Measurements from ENCODE around the gene CLDN15. TPM values are rescaled to one million over a fixed set of nuclear protein-coding genes. Genes with fewer than 3 reads are reported as not detected.
A peak's percentile ranks its signal among the peaks of the same experiment; 100 is the strongest.

Gene CLDN15
- polyA plus RNA-seq, 6 donors from 2014 or later, result 0.28 to 2.0 (median 0.80) TPM; not detected in 1

DNA sequence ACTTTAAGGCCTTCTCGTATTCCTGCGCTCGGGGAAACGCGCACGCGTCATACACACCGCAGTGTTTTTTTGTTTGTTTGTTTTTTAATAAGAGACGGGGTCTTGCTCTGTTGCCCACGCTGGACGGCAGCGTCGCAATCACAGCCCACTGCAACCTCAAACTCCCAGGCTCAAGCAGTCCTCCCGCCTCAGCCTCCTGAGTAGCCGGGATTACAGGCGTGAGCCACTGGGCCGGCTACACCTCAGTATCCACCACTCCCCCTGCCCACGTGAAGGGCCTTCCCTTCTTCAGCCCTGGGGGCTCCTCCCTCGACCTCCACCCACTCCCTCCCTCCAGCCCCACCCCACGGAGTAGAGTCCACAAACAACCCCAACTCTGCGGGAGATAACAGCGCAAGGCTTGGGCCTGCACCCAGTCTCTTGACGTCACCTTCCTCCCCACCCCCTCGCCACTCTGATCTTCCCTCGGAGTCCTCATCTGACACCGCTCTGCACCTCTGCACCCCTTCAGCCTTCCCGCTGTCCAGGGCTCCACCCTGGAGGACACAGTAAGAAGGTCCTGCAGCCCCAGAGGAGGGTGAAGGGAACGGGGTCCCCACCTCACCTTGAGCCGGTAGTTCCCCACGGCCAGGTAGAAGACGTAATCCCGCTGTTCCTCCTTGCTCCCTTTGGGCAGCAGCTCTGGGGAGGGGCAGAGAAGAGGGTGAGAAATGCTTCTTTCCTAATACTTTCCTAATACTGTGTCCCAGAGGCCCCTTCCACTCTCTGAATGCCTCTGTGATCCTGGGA, 2.8 kb upstream of the CLDN15 start:
- Mint-ChIP-seq H3K4me3 (peak overlapping the region in 1 of 8 donors; percentile 16), H3K27me3 (no peaks in the 10 kb centered on the region), H3K27ac (no peak overlapping the region), H3K36me3 (no peaks in the 10 kb centered on the region), H3K9me3 (no peaks in the 10 kb centered on the region), H3K4me1 (peaks cover 18 to 42% (median 19%) of the 10 kb centered on the region in 3 donors)
- no peak for ATAC-seq (ENCODE audit: low read depth in 2 of 2)
- DNase-seq, result no peak

DNA sequence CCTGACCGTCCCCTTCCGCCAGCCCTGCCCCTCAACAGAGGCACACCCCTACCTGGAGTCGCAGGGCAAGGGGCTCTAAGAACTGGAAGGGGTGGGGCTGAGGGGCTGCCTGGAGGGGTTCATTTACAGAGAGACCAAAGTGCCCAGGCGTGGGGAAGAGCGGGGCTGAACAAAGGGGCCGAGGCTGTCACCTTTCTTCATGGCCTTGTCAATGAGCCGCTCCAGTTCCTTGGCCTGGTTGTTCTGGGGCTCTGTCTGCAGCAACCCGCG, 2.3 kb upstream of the CLDN15 start:
- Mint-ChIP-seq H3K36me3 (no peaks in the 10 kb centered on the region), H3K4me3 (no peak overlapping the region), H3K4me1 (peaks cover 14 to 36% (median 16%) of the 10 kb centered on the region in 3 donors), H3K27ac (no peak overlapping the region), H3K27me3 (no peaks in the 10 kb centered on the region), H3K9me3 (no peaks in the 10 kb centered on the region)
- ATAC-seq (ENCODE audit: low read depth in 2 of 2) (no peak), DNase-seq (no peak)

DNA sequence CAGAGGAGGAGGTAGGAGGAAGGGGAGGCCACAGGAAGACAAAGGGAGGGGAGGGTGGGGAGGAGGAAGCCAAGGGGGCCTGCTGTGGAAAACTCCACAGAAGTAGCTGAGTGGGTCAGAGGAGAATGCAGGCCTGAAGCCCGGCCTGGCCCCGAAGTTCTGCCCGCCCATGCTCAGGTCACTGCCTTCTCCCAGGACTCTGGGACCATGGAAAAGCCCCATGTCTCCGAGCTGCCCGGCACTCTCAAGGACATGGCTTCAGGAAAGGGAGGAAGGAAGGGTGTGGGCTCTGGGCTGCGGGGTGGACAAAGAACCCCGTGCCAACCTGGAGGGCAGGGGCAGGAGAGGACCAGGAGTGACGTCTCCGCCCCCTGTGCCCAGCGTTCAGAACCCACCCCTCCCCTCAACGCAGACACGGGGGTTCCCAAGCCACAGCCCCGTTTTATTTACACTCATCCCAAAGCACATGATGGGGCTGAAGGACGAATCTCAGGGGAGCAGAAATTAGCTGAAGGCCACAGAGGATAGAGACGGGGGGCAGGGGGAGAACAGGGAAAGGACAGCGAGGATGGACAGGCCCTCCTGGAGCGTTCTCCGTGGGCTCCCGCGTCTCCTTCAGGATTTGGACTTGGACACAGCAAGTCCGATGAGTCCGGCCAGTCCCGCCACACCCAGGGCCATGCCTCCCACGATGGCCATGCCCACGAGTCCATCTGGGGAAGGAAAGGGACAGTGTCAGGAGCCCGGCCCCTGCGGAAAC, 1.8 kb upstream of the CLDN15 start:
- no peaks in the 10 kb centered on the region for H3K27me3 Mint-ChIP-seq
- H3K36me3 Mint-ChIP-seq, result no peaks in the 10 kb centered on the region
- H3K27ac Mint-ChIP-seq, result peak overlapping the region in 1 of 6 donors; percentile 67
- peaks cover 13 to 32% (median 14%) of the 10 kb centered on the region in 3 donors for H3K4me1 Mint-ChIP-seq
- ATAC-seq (ENCODE audit: low read depth in 2 of 2) (no peak), DNase-seq (no peak)
- no peaks in the 10 kb centered on the region for H3K9me3 Mint-ChIP-seq
- H3K4me3 Mint-ChIP-seq, result peak overlapping the region in 1 of 8 donors; percentile 23

DNA sequence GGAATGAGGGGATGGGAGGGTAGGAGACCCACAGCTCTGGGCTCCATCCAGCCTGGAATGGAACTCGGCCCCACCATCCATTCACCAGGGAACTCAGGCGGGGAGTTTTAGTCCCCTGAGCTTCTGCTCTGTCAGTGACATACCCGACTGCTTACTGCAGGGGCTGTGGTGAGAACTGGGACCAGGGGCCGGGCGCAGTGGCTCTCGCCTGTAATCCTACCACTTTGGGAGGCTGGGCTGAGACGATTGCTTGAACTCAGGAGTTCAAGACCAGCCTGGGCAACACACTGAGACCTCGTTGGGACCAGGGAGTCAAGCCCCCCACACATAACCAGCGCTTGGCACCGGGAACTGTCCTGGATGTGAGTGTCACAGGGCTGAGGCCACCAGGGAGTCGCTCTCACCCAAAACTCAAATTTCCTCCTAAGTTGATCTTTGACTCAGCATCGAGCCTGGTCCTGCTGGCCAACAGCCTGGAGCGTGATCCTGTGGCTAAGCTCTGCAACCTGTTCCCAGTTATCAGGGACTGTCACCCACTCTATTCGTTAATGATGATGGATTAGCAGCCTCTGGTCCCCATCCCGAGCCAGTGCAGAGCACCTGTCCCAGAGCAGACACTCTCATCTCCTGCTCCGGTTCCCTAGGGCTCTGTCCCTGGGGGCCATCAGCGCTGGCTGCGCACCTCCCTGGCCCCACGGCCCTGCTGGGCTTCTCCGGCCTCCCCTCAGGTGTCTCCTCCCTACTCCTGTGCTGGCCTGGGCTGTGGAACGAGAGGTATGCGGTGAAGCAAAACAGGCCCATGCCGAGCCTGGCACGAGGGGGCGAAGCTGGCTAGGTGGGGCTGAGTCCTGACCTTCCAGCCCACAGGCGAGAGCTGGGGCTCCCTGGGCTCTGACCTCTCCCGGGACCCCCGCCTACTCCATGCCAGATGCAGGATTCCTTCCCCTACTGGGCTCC, 902 bp upstream of the CLDN15 start:
- no peak for ATAC-seq (ENCODE audit: low read depth in 2 of 2)
- Mint-ChIP-seq H3K4me3 (peak overlapping the region in 1 of 8 donors; percentile 23), H3K9me3 (no peaks in the 10 kb centered on the region)

DNA sequence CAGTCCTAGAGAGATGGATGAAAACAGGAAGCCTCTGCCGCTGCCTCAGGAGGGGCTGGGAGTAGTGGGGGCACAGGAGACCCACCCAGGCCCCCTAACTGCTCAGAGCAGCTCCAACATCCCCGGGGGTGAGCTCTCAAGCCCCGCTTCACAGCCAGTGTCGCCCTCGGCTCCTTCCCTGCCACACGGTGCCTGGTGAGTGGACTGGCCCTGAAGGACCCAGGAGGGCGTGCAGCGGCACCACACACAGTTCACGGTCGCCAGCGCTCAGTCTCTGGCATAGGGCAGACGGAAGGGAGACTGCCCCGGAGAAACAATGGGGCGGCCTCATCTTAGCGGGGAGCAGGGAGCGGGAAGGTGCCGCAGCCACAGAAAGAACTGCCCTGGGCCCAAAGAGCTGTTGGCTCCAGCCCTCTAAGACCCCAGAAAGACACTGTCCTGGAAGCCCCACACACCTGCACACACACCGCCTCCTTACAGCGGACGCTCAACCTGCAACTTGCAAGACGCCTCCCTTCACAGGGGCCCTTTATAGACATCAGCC, 1.2 kb downstream of the CLDN15 start:
- H3K9me3 Mint-ChIP-seq, result no peaks in the 10 kb centered on the region
- no peak for DNase-seq
- peaks cover 6 to 15% (median 14%) of the 10 kb centered on the region in 3 donors for H3K4me1 Mint-ChIP-seq
- peak overlapping the region in 2 of 6 donors; percentile 20 to 49 for H3K27ac Mint-ChIP-seq
- peak overlapping the region in 1 of 8 donors; percentile 42 for H3K4me3 Mint-ChIP-seq
- no peak for ATAC-seq (ENCODE audit: low read depth in 2 of 2)
- H3K36me3 Mint-ChIP-seq, result no peaks in the 10 kb centered on the region
- H3K27me3 Mint-ChIP-seq, result no peaks in the 10 kb centered on the region

More for the DNA sequence above, 902 bp upstream of the CLDN15 start:
- no peaks in the 10 kb centered on the region for H3K36me3 Mint-ChIP-seq
- no peaks in the 10 kb centered on the region for H3K27me3 Mint-ChIP-seq
- H3K27ac Mint-ChIP-seq, result peak overlapping the region in 1 of 6 donors; percentile 59
- no peak for DNase-seq
- H3K4me1 Mint-ChIP-seq, result peaks cover 6 to 26% (median 14%) of the 10 kb centered on the region in 3 donors

DNA sequence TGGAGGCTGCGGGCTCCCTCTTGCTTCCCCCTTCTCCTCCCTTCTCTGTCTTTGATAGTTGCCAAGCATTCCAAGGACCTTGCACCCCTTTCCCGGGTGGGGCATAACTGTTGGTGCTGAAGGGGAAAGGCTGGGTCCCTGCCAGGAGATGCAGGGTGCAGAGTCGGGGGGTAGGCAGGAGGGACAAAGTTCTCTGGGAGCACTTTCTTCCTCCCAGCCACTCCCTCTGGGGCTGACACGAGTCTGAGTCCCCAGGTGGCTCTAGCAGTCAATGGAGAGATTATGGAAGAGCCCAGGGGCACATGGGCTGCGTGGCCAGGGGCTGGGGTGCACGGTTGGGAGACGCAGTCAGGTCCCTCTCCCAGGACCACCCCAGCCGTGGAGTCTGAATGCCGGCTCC, 2.1 kb downstream of the CLDN15 start:
- Mint-ChIP-seq H3K4me1 (peaks cover 2 to 12% (median 9%) of the 10 kb centered on the region in 3 donors), H3K4me3 (no peak overlapping the region), H3K36me3 (no peaks in the 10 kb centered on the region), H3K27ac (no peak overlapping the region), H3K9me3 (no peaks in the 10 kb centered on the region), H3K27me3 (no peaks in the 10 kb centered on the region)
- DNase-seq (no peak), ATAC-seq (ENCODE audit: low read depth in 2 of 2) (no peak)

DNA sequence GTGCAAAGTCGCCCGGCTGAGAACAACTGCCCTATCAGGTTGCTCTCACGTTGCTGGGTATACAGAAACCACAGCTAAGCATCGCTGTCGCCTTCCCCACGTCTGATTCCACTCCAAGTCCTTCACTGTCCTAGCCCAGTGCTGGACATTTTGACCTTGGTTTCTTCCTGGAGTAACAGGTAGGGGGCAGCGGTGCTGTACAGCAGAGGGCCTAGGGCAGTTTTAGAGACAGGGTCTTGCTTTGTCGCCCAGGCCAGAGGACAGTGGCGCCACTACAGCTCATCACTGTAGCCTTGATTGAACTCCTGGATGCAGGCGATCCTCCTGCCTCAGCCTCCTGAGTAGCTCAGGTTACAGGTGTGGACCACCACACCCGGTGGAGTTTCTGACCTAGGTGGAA, 2.6 kb downstream of the CLDN15 start:
- Mint-ChIP-seq H3K4me1 (peaks cover 0 to 14% (median 10%) of the 10 kb centered on the region in 3 donors), H3K27ac (peak overlapping the region in 2 of 6 donors; percentile 24 to 79), H3K36me3 (no peaks in the 10 kb centered on the region), H3K4me3 (no peak overlapping the region), H3K27me3 (no peaks in the 10 kb centered on the region), H3K9me3 (no peaks in the 10 kb centered on the region)
- DNase-seq, result no peak
- no peak for ATAC-seq (ENCODE audit: low read depth in 2 of 2)

DNA sequence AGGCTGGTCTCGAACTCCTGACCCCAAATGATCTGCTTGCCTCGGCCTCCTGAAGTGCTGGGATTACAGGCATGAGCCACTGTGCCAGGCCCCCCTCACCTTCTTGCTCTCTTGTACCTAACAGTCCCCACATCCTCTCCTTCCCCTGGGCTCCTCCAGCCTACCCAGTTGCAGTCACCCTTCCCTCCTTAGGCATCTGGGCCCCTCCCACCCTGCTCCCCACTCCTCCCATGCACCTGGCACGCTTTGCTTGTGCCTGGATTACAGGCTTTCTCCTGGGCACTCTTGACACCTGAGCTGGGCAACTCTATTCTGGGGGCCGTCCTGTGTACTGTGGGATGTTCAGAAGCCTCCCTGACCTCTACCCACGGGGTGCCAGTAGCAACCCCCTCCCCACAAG, 3.0 kb downstream of the CLDN15 start:
- H3K4me1 Mint-ChIP-seq, result peaks cover 0 to 14% (median 10%) of the 10 kb centered on the region in 3 donors

DNA sequence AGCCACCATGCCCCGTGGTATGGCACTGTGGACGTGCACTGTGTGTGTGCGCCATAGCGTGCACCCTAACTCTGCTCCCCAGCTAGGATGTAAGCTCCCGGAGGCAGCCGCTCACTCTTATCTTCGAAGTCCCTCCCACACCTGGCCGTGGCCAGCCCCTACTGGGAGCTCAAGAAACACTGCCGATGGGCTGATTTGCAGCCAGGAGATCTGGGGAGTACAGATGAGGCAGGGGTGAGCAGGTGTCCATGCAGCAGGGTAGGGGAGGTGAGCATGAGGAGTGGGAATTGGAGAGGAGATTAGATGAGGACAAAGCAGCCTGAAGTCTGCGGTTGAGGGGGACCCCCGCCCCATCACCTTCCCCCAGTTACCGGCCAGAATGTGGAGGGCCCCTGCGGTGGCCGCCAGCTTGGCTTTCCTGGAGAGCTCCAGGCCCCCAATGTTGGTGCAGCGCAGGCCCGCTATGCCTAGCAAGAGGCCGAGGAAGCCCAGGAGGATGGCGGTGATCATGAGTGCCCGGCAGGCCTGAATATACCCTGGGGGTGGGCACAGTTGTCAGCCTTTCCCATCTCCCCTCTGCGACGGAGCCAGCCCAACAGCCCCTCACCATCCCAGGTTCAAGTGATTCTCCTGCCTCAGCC, 3.6 kb downstream of the CLDN15 start:
- peak overlapping the region in 1 of 6 donors; percentile 33 for H3K27ac Mint-ChIP-seq
- no peaks in the 10 kb centered on the region for H3K27me3 Mint-ChIP-seq
- DNase-seq (no peak), ATAC-seq (ENCODE audit: low read depth in 2 of 2) (no peak)
- no peak overlapping the region for H3K4me3 Mint-ChIP-seq
- no peaks in the 10 kb centered on the region for H3K9me3 Mint-ChIP-seq
- peaks cover 0 to 14% (median 10%) of the 10 kb centered on the region in 3 donors for H3K4me1 Mint-ChIP-seq
- H3K36me3 Mint-ChIP-seq, result no peaks in the 10 kb centered on the region

More for the DNA sequence above, 3.0 kb downstream of the CLDN15 start:
- no peaks in the 10 kb centered on the region for H3K27me3 Mint-ChIP-seq
- H3K9me3 Mint-ChIP-seq, result no peaks in the 10 kb centered on the region
- no peak overlapping the region for H3K4me3 Mint-ChIP-seq
- H3K36me3 Mint-ChIP-seq, result no peaks in the 10 kb centered on the region
- DNase-seq, result no peak
- ATAC-seq (ENCODE audit: low read depth in 2 of 2), result no peak
- peak overlapping the region in 2 of 6 donors; percentile 24 to 79 for H3K27ac Mint-ChIP-seq

DNA sequence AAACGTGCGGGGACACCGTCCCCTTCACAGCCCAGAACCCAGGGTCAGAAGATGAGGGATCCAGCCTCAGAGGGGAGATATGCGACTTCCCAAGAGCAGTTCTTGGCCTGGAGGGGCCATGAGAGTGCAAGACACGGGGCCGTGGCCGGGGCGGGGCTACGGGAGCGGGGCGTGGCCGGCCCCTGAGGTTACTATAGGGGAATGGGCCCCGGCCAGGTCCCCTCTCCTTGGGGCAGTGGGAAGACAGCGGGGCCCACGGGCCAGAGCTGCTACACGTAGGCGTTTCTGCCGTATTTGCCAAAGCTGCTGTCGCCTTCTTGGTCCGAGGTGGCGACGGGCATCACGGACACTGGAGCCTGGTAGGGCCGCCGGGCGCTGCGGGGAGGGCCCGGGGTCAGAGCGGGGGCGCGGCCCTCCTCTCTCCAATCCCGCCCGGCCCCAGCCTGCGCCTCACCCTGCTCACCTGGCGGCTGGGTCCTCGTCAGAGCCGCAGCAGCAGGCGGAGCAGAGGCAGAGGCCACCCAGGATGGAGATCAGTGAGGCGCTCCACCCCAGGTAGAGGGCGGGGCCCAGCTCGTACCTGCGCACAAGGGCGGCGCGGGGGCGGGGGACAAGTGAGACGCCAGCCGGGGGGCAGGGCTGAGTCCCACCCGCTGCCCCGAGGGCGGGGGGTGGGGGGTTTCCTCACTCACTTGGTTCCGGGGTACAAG, 5.3 kb downstream of the CLDN15 start:
- H3K4me1 Mint-ChIP-seq, result peaks cover 0 to 9% (median 5%) of the 10 kb centered on the region in 3 donors
- no peaks in the 10 kb centered on the region for H3K9me3 Mint-ChIP-seq
- H3K4me3 Mint-ChIP-seq, result no peak overlapping the region
- no peaks in the 10 kb centered on the region for H3K36me3 Mint-ChIP-seq
- DNase-seq, result no peak
- ATAC-seq (ENCODE audit: low read depth in 2 of 2), result no peak
- peak overlapping the region in 1 of 6 donors; percentile 47 for H3K27ac Mint-ChIP-seq
- H3K27me3 Mint-ChIP-seq, result no peaks in the 10 kb centered on the region

DNA sequence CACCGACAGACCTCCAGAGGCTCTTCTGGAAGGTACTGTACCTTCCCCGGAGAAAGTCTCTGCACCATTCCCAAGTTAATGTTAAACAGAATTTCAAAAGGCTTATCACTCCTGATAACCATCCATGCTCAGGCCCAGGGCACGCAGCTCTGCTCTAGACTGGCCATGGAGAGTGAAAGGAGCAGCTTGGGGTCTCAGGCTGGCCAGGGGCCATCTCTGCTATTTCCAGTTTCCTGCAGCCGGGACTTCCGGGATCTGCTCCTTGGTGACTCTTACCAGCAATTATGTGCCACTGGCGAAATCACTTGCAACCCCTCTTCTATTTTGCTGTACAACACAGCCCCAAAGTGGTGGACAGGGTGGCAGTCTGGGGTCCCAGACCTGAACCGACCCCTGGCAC, 6.0 kb downstream of the CLDN15 start:
- H3K4me1 Mint-ChIP-seq, result peaks cover 0 to 9% (median 5%) of the 10 kb centered on the region in 3 donors
- no peak overlapping the region for H3K4me3 Mint-ChIP-seq
- ATAC-seq (ENCODE audit: low read depth in 2 of 2) (no peak), DNase-seq (no peak)
- peak overlapping the region in 1 of 6 donors; percentile 62 for H3K27ac Mint-ChIP-seq
- no peaks in the 10 kb centered on the region for H3K27me3 Mint-ChIP-seq
- H3K9me3 Mint-ChIP-seq, result no peaks in the 10 kb centered on the region
- no peaks in the 10 kb centered on the region for H3K36me3 Mint-ChIP-seq

DNA sequence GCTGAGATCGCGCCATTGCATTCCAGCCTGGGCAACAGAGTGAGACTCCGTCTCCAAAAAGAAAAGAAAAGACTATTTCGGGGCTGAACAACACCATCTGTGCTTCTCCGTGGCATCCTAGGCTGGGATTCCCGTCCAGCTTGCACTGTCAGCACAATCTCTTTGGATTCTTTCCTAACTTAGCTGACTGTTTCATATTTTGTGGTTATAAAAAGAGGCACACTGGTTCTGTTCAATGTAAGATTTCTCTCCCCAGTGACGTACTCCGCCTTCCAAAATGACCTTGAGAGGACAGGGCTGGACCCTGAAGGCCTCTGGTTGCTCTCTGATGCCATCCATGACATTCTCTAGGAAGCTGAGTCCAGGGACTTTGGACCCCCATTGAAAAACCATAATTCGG, 10.9 kb downstream of the CLDN15 start:
- H3K27ac Mint-ChIP-seq, result peak overlapping the region in 1 of 6 donors; percentile 15
- peaks cover 0 to 17% of the 10 kb centered on the region in 2 donors for H3K36me3 Mint-ChIP-seq
- no peaks in the 10 kb centered on the region for H3K27me3 Mint-ChIP-seq
- ATAC-seq (ENCODE audit: low read depth in 2 of 2) (no peak), DNase-seq (no peak)
- H3K4me3 Mint-ChIP-seq, result no peak overlapping the region
- peaks cover 5 to 12% (median 11%) of the 10 kb centered on the region in 3 donors for H3K4me1 Mint-ChIP-seq
- no peaks in the 10 kb centered on the region for H3K9me3 Mint-ChIP-seq

Data from naive B cell (primary cell).